Central memory CD8-positive, alpha-beta T cell (primary cell): ENCODE results near the gene SYNPR.

Experiments used
- ATAC-seq: fragments of 150-1000 bp; cut with Tn5 transposase; replicated peaks from 2 replicates; pipeline ENCODE4 v1.10.0; 2022; ENCODE audit warnings: mild to moderate bottlenecking, moderate FRiP score, moderate number of reproducible peaks; ENCODE audit not compliant: poor library complexity, severe bottlenecking; ENCODE audit errors: extremely low read depth
- DNase-seq, 2 donors: peaks; one replicate each; pipeline ENCODE4 v3.0.0; 2021; ENCODE audit warnings: low spot score in 2 of 2
- H3K27ac Mint-ChIP-seq: one replicate; pipeline ENCODE4 v1.8.0; 2022; ENCODE audit warnings: low read depth, mild to moderate bottlenecking, moderate library complexity, mixed read lengths
- H3K27me3 Mint-ChIP-seq: one replicate; pipeline ENCODE4 v1.8.0; 2022; ENCODE audit warnings: mixed read lengths
- H3K36me3 Mint-ChIP-seq: one replicate; pipeline ENCODE4 v1.8.0; 2022; ENCODE audit warnings: mild to moderate bottlenecking, moderate library complexity, mixed read lengths; ENCODE audit not compliant: insufficient read depth
- H3K4me1 Mint-ChIP-seq: one replicate; pipeline ENCODE4 v1.8.0; 2022; ENCODE audit warnings: mixed read lengths
- H3K4me3 Mint-ChIP-seq: one replicate; pipeline ENCODE4 v1.8.0; 2022; ENCODE audit warnings: mild to moderate bottlenecking, moderate library complexity, mixed read lengths
- H3K9me3 Mint-ChIP-seq: one replicate; pipeline ENCODE4 v1.8.0; 2022; ENCODE audit warnings: mixed read lengths

SYNPR gene

DNA sequence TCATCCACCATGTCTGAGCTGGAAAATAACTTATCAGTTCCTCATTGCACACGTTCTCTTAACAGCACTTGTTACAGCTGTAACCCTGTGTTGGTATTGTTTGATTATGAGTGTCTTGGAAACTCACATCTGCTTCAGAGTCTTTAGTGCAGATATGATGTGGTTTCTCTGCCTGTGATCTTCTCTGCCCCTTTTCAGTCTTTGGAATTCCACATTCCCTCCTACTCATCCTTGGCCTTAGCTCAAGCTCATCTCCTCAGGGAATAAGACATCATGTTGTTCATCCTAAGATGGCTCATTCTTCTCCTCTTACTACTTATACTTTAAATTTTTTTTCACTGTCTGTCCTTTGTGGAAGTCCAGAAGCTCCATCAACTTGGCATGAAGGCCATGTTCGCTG is 77.7 kb downstream of the SYNPR start:
- ATAC-seq (no peak), DNase-seq (no peak)
- peaks cover 23% of the 10 kb centered on the region for H3K27me3 Mint-ChIP-seq
- no peak overlapping the region for H3K4me3 Mint-ChIP-seq
- H3K36me3 Mint-ChIP-seq = no peaks in the 10 kb centered on the region
- no peak overlapping the region for H3K27ac Mint-ChIP-seq
- H3K9me3 Mint-ChIP-seq = no peaks in the 10 kb centered on the region
- H3K4me1 Mint-ChIP-seq = no peaks in the 10 kb centered on the region

DNA sequence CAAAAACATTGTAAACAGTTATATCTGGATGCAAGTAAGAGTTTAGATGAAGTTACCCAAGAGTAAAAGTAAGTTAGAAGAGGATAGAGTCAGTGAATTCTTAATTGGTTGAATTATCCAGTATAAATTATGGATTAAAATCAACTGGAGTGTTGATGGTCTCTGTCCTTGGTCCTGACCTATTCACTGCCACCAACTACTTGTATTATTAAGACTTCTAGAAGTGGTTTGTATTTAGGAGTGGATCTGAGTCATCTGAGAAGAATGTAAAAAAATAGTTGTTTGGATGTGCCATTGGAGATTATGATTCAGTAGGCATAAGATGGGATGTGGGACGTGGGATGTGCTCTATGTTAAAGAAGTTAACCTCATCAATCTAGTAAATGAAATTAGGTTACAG is 86.4 kb downstream of the SYNPR start:
- no peaks in the 10 kb centered on the region for H3K36me3 Mint-ChIP-seq
- no peaks in the 10 kb centered on the region for H3K4me1 Mint-ChIP-seq
- H3K27me3 Mint-ChIP-seq = no peaks in the 10 kb centered on the region
- H3K4me3 Mint-ChIP-seq = no peak overlapping the region
- ATAC-seq (no peak), DNase-seq (no peak)
- H3K9me3 Mint-ChIP-seq = peaks cover 11% of the 10 kb centered on the region
- no peak overlapping the region for H3K27ac Mint-ChIP-seq

DNA sequence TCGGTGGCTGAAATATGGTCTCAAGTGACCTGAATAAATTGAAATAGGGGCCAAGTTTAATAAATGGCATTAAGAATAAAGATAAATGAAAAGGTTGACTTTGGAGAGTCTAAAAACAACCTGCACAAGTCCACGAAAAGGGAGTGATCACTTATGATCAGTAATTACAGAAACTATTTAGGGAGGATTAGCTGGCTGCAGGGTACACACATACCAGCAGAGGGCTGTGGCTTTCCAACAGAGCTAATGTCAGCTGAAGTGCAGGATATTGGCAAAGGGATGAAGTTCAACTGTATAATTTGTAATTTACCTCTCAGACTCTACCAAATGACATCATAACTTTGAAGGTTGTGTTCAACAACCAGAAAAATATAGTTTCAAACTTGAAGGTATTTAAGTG is 86.8 kb downstream of the SYNPR start:
- Mint-ChIP-seq H3K36me3 (no peaks in the 10 kb centered on the region), H3K4me1 (no peaks in the 10 kb centered on the region), H3K27ac (no peak overlapping the region), H3K4me3 (no peak overlapping the region), H3K9me3 (peaks cover 11% of the 10 kb centered on the region), H3K27me3 (no peaks in the 10 kb centered on the region)
- DNase-seq = no peak
- no peak for ATAC-seq

DNA sequence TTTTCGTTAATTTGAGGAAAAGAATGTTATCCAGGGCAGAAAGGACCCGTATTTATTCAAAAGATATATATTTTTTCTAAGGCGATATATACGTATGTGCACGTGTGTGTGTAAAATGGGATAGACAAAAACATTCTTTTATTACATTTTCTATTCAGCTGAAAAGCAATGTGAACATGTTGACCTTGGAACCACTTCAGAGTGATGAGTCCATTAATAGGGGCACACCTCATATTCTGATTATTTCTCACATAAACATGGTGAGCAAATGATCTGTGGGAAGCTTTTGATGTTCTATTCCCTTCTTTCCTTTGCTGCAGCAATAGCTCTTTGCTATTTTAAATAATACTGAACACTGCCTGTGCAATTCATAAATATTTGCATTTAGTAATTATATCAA is 87.6 kb downstream of the SYNPR start:
- DNase-seq (no peak), ATAC-seq (no peak)
- Mint-ChIP-seq H3K4me3 (no peak overlapping the region), H3K9me3 (peaks cover 11% of the 10 kb centered on the region), H3K36me3 (no peaks in the 10 kb centered on the region), H3K4me1 (no peaks in the 10 kb centered on the region), H3K27ac (no peak overlapping the region), H3K27me3 (no peaks in the 10 kb centered on the region)

DNA sequence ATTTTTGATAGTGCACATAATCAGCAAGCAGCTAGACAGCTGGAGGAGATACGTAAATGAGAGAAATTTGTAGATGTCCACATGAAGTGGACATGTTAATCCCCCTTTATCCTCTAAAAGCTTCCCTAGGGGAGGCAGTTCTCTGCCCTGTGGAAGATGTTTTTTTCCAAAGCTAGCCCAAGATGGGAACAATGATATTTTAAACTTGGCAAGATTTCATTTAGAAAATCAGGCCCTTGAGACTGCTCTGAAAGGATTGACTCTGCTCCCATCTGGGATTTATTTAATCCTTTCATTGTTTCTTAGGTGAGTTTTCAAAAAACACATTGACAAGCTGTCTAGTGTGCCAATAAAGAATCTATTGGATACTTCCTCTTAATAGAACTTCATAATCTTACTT is 92.0 kb downstream of the SYNPR start:
- Mint-ChIP-seq H3K9me3 (peaks cover 11% of the 10 kb centered on the region), H3K36me3 (no peaks in the 10 kb centered on the region), H3K4me3 (no peak overlapping the region), H3K27me3 (no peaks in the 10 kb centered on the region), H3K27ac (no peak overlapping the region), H3K4me1 (no peaks in the 10 kb centered on the region)
- ATAC-seq (no peak), DNase-seq (no peak)

DNA sequence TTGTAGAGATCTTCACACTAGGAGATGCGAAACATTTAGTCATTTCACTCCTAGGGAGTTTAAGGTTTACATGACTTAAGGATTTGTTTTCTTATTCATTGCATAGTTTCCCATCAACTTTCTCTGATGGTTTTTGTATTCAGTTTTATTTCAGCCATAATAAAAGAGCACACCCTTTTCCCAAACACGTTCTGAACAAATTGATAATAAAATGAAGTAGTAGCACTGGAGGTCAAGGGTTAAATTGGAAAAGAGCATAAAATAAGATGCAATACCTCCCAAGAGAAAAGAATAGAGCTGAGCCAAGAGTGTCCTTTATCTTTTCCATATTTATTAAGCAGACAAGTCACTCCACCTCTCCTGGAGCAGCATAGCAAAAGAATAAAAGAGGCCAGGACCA is 104.9 kb downstream of the SYNPR start:
- Mint-ChIP-seq H3K9me3 (no peaks in the 10 kb centered on the region), H3K4me3 (no peak overlapping the region), H3K27ac (no peak overlapping the region), H3K27me3 (no peaks in the 10 kb centered on the region), H3K36me3 (no peaks in the 10 kb centered on the region), H3K4me1 (no peaks in the 10 kb centered on the region)
- ATAC-seq (no peak), DNase-seq (no peak)

DNA sequence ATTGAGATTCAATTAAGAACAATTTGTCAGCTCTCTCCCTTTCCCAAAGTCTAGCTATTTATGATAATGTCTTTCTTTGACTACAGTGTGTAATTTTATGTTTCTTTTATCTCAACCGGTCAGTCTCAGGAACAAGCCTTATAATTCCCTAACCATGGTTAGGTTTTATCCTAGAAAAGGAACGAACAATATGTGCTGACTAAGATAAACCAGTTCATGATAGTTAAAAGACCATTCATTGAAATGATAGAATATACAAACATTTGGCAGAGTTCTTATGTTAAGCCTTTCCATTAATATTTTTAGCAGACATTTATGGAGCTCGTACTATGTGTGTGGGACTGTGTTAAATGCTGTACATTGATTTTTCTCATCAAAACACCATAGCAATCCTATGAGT is 106.3 kb downstream of the SYNPR start:
- Mint-ChIP-seq H3K4me1 (no peaks in the 10 kb centered on the region), H3K27me3 (no peaks in the 10 kb centered on the region), H3K4me3 (no peak overlapping the region), H3K27ac (no peak overlapping the region), H3K9me3 (no peaks in the 10 kb centered on the region), H3K36me3 (no peaks in the 10 kb centered on the region)
- DNase-seq = no peak
- no peak for ATAC-seq

DNA sequence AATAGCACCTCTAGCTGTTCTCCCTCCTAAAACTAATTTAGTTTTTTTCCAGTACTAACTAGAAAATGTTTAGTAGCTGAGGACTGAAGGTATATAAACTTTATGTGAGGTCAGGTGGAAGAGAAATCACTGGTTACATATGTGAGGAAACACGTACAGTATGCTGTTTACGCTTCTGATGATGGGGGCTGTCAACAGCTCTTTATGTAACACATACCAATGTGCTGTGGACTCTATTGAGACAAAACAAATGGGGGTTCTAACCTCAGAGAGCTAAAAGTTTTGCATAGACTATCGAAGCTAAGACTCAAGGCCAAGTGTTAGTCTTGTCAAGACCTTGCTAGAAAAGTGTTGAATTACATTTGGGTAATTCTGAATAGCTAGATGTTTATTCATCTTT is 107.5 kb downstream of the SYNPR start:
- DNase-seq (no peak), ATAC-seq (no peak)
- Mint-ChIP-seq H3K27ac (no peak overlapping the region), H3K27me3 (no peaks in the 10 kb centered on the region), H3K9me3 (peaks cover under 1% of the 10 kb centered on the region), H3K4me3 (no peak overlapping the region), H3K36me3 (no peaks in the 10 kb centered on the region), H3K4me1 (no peaks in the 10 kb centered on the region)

DNA sequence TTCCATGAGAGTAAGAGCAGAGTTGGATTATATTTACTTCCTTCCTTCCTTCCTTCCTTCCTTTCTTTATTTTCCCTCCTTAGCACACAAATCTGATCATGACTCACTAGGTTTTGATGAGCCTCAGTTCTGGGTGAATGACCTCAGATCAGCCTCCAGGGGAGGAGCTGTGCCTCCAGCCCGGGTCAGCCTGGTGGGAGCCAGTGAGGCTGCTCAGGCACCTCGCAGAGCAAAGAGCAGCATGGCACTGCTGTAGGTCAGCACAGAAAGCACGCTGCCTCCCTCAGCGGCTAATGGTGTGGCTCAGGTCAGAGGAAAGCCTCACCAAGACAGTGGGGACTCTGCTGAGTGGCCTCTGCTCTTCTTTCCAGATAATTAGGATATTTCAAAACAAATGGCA is 108.5 kb downstream of the SYNPR start:
- ATAC-seq (no peak), DNase-seq (no peak)
- H3K27me3 Mint-ChIP-seq = no peaks in the 10 kb centered on the region
- peaks cover 7% of the 10 kb centered on the region for H3K9me3 Mint-ChIP-seq
- H3K4me1 Mint-ChIP-seq = no peaks in the 10 kb centered on the region
- H3K4me3 Mint-ChIP-seq = no peak overlapping the region
- H3K27ac Mint-ChIP-seq = no peak overlapping the region
- H3K36me3 Mint-ChIP-seq = no peaks in the 10 kb centered on the region

DNA sequence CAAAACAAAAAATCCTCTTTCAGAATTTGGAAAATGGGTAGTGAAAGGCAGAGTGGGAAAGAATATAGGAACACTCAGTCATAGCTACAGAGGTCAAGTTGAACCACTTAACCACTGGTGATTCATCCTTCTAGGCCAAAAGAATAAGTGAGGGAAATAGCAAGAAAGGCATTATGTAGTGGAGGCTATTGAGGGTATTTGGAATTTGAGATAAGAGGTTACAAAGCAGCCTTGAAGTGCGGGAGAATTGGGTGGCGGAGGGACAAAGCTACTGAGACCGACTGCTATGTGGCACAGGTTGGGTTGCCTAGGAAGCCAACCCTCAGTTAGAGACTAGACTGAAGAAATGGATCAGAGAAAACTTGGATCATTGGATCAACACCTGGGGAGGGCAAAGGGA is 109.5 kb downstream of the SYNPR start:
- no peaks in the 10 kb centered on the region for H3K4me1 Mint-ChIP-seq
- no peaks in the 10 kb centered on the region for H3K27me3 Mint-ChIP-seq
- DNase-seq = no peak
- H3K27ac Mint-ChIP-seq = no peak overlapping the region
- no peak for ATAC-seq
- peaks cover 7% of the 10 kb centered on the region for H3K9me3 Mint-ChIP-seq
- no peak overlapping the region for H3K4me3 Mint-ChIP-seq
- no peaks in the 10 kb centered on the region for H3K36me3 Mint-ChIP-seq

DNA sequence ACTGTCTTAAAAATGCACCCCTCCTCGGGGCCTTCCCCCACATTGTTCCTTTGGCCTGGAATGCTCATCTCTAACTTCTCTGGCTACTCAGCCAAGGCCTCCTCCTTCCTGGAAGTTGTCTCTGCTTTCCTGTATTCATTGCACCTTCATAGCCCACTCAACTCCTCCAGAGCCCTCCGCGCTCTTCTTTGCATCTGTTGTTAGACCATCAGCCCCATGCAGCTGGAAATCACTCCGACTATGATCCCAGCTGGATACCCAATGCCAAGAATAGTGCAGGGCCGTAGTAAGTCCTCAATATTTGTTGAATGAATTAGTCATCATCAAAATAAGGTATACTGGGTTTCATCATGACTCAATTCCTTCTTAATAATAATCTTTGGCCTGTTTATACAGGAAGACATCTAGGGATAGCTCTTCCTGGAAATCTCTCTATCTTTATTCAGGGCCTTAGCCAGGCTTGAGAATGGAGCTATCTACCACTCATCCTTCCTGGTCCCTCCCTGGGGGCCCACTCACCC is 112.7 kb downstream of the SYNPR start:
- DNase-seq = no peak
- no peaks in the 10 kb centered on the region for H3K4me1 Mint-ChIP-seq
- H3K27me3 Mint-ChIP-seq = no peaks in the 10 kb centered on the region
- ATAC-seq = no peak
- no peak overlapping the region for H3K27ac Mint-ChIP-seq
- no peak overlapping the region for H3K4me3 Mint-ChIP-seq
- peaks cover 7% of the 10 kb centered on the region for H3K9me3 Mint-ChIP-seq
- H3K36me3 Mint-ChIP-seq = no peaks in the 10 kb centered on the region

DNA sequence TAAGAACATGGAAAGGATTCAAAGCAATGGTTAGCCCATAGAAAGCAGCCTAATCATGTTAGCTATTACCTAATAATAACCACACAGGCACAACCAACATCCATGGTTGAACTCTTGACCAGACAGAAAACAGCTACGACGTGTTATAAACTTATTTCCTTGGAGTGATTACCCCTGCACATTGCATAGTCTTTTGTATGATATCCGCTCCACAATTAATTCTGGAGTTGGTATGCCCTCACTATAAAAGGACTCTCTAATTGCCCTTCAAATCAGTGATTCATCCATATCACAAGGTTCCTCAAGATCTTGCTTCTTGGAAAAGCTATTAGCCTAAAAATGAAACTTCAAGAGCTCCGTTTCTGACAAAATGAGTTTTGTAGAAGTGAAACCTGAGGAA is 117.9 kb downstream of the SYNPR start:
- no peak overlapping the region for H3K4me3 Mint-ChIP-seq
- peaks cover 9% of the 10 kb centered on the region for H3K9me3 Mint-ChIP-seq
- ATAC-seq = no peak
- no peaks in the 10 kb centered on the region for H3K27me3 Mint-ChIP-seq
- no peaks in the 10 kb centered on the region for H3K4me1 Mint-ChIP-seq
- no peak for DNase-seq
- H3K27ac Mint-ChIP-seq = no peak overlapping the region
- H3K36me3 Mint-ChIP-seq = no peaks in the 10 kb centered on the region

DNA sequence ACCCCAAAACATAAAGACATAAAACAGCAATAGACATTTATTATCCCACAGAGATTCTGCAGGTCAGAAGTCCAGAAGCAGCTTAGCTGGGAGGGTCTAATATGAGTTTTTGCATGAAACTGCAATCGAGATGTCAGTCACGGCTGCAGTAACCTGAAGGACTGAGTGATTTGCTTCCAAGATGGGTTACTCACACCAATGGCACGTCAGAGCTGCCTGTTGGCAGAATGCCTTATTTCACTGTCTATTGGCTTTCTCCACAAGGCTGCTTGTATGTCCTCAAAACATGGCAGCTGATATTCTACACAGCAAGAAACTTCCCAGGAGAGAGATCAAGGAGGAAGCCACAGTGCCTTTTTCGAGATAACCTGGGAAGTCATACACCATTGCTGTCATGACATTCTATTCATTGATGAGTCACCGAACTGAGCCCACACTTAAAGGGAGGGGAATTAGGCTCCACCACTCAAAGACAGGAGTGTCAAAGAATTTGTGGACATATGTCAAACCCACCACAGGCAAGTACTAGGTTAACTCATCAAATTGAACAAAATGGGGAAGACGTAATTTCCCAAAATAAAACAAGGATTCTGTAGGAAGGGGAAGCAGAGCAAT is 122.2 kb downstream of the SYNPR start:
- H3K36me3 Mint-ChIP-seq = no peaks in the 10 kb centered on the region
- H3K4me1 Mint-ChIP-seq = no peaks in the 10 kb centered on the region
- H3K9me3 Mint-ChIP-seq = peaks cover 11% of the 10 kb centered on the region
- no peak overlapping the region for H3K4me3 Mint-ChIP-seq
- DNase-seq (no peak), ATAC-seq (no peak)
- H3K27ac Mint-ChIP-seq = no peak overlapping the region
- no peaks in the 10 kb centered on the region for H3K27me3 Mint-ChIP-seq

DNA sequence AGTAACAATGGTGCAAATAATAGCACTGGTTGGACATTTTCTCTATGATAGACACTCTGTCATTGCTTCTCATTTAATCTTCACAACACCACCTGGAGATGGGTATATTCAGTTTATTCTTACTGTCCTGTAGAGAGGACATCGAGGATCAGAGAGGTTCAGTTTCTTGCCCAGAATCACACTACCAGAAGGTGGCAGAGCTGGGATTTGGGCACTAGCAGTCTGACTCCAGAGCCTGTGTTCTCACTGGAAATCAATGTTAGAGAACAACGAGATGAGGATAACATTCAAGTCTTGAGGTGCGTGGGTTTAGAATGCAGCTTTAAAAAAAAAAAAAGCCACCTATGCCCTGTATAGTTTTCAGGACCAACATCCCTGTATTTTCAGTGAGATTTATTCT is 127.8 kb downstream of the SYNPR start:
- peaks cover 12% of the 10 kb centered on the region for H3K9me3 Mint-ChIP-seq
- no peaks in the 10 kb centered on the region for H3K4me1 Mint-ChIP-seq
- DNase-seq (no peak), ATAC-seq (no peak)
- no peaks in the 10 kb centered on the region for H3K36me3 Mint-ChIP-seq
- H3K4me3 Mint-ChIP-seq = no peak overlapping the region
- no peaks in the 10 kb centered on the region for H3K27me3 Mint-ChIP-seq
- no peak overlapping the region for H3K27ac Mint-ChIP-seq
